ACHN (cell line): ENCODE data around the gene KLK5.
A peak's percentile ranks its signal among the peaks of the same experiment; 100 is the strongest.

Source experiments
- DNase-seq: peaks from one replicate; pipeline ENCODE4 v3.0.0-alpha.2; 2015
- in situ Hi-C: cut with HindIII; loops from 2 replicates; pipeline ENCODE4 v1.10.0; 2017; ENCODE audit warnings: low sequenced_read_pairs, low pct_ligation_motif_present, low pct_unique_long_range_greater_than_20kb

The KLK5 gene

GRCh38 chr19:50931023-50931422 is 21.8 kb downstream of the KLK5 start:
- DNase-seq = no peak
- in situ Hi-C loops = no loop called here

DNA sequence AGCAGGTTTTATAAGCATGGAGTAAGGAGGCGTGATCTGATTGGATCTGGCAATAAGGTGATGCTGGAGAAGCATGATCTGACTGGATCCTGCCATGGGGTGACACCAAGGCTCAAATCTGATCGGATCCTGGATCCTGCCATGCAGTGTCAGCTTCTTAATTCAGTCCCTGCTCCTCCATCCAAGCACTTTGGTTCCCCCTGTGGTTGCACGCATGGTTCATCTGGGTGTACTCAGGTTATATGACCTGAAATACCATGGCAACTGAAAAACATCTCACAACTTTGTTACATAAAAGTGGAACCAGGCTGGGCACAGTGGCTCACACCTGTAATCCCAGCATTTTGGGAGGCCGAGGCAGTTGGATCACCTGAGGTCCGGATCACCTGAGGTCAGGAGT is 24.0 kb downstream of the KLK5 start:
- DNase-seq = no peak
- in situ Hi-C loops = no loop called here

GRCh38 chr19:50926144-50926543 is 26.7 kb downstream of the KLK5 start:
- in situ Hi-C loops = no loop called here
- no peak for DNase-seq

- in situ Hi-C loops = no loop called here
- DNase-seq = no peak
These were observed 27.1 kb downstream of the KLK5 start for GRCh38 chr19:50925734-50926133.

DNA sequence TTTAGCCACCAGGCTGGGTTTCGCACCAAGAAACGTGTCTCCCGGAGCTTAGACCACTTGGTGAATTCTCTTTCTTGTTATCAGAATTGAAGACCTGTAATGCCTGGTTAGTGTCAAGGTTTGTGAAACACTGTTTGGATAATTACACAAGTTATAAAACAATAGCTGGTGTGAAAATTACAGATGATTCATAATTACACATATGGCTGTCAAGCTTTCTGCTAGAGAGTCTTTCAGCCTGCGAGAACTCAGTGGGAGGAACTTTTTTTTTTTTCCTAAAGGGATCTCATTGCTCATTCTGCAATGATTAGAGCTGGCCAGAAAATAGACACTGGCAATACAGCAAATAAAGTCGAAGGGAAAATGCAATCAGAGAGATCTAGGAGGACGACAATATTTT is 28.3 kb downstream of the KLK5 start:
- in situ Hi-C loops = no loop called here
- DNase-seq = no peak

GRCh38 chr19:50922317-50922853 is 30.5 kb downstream of the KLK5 start:
- in situ Hi-C loops = no loop called here
- peak; percentile 78 for DNase-seq

- in situ Hi-C loops = no loop called here
- no peak for DNase-seq
These were observed 31.2 kb downstream of the KLK5 start for GRCh38 chr19:50921426-50922316.

DNA sequence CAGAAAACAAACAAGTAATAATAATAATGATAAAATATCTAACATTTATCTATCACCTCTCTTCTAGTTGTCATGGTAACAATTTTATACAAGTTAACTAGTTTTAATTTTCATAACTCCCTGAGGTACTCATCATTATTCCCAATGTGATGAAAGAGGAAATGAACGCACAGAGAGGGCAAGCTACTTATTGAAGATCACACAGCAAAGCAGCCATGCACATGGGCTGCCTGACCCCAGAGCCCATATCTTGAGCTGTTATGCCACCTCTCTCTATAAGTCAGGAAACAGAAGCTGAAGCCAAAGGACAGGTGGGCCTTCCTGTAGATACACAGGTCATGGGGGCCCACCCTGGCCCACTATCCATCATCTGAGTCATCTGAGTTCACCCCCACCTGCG is 36.8 kb downstream of the KLK5 start:
- DNase-seq = no peak
- in situ Hi-C loops = no loop called here

- DNase-seq = no peak
- in situ Hi-C loops = no loop called here
These were observed 39.8 kb downstream of the KLK5 start for GRCh38 chr19:50912727-50913716.

DNA sequence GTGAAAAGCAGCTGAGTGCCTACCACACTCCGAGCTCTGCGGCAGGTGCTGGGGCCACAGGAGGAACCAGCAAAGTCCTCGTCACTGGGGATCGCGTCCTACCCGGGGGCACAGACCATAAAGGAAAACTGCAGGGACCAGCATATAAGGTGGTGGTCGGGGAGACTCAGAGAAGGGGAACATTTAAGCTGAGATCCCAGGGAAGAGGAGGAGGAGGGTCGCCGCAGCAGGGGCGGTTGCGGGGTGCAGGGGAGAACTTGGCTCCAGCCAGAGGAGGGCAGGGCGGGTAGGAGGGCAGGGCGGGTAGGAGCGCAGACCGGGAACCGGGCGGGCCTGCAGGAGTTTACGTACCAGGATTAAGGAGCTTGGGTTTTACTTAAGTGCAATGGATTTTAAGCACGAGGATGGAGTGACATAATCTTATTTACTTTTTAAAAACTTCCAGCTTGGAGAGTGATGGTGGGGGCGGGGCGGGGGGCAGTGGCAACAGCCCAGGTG is 40.7 kb downstream of the KLK5 start:
- in situ Hi-C loops = no loop called here
- DNase-seq = no peak

DNA sequence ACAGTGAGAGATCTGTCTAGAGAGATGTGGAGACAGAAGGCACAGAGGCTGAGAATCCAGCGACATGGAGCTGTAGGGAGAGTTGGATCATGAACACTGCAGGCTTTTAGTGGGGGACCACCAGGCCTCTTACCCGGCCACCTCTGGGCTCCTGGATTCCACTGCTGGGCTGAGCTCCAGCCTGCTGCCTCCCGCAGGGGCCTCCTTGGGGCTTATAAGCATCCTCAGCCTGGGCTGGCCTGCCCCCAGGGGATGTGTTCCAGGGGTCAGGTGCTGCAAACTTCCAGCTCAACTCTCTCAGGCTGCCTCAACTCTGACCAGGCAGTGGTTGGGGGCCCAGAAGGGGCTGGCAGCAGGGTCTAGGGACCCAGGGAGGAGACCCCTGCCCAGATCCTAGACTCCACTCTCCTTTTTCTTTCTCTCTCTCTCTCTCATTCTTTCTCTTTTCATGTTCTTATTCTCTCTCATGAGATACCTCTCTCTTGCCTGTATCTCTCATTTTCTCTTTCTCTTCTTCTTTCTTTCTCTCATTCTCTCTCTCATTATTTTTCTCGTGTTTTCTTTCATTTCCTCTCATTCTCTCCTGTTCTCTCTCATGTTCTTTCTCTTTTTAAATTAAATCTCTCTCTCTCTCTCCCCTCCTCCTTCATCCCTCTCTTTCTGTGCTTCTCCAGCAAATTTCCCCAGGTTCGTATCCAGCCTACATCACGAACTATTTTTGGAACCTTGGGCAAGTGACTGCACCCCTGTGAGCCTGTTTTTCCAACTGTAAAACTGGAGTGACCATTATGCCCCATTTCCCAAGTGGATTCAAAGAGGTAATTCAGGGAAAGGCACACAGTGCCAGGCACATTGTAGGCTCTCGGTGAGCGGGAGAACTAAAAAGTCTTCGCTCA is 41.4 kb downstream of the KLK5 start, which contains the start of gene KLK4:
TSS of gene KLK4 (minus strand) at position 190 of the 896 bp plus-strand sequence. CDS start 657 bp downstream, outside the sequence.
- in situ Hi-C loops = no loop called here
- no peak for DNase-seq

DNA sequence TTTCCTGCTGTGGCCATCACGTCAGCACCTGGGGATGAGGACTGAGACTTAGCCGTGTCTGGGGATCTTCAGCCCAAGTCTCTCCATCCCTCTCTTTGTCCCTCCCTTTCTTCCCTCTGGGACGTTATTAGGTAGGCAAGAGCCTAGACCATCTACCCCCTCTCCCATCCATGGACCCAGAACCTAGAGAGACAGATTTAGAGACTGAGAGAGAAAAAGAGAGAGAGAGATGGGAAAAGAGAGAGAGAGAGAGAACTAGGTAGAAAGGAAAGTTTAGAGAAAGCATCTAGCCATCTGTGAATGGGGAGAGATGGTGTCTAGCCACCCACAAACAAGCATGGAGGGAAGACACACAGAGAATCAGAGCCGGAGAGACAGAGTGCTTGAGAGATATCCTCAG is 42.1 kb downstream of the KLK5 start:
- in situ Hi-C loops = no loop called here
- no peak for DNase-seq

GRCh38 chr19:50909240-50910070 is 43.4 kb downstream of the KLK5 start:
- DNase-seq = peak; percentile 41
- in situ Hi-C loops = no loop called here

- in situ Hi-C loops = no loop called here
- DNase-seq = no peak
These were observed 44.5 kb downstream of the KLK5 start for GRCh38 chr19:50908336-50908735.

DNA sequence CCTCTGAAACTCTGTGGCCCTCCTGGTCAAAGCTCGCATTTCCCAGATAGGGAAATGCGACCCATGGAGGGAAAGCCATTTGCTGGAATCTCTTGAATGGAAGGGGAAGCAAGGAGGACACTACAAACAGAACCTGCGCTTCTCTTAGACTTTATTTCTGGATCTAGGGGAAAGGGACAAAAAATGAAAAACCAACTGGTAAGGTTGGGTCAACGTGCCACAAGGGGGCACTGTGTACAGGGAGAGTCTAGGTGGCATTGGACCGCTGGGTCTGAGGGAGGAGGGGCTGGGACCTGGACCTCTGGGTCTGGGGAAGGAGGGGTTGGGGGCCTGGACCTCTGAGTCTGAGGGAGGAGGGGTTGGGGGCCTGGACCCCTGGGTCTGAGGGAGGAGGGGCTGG is 46.6 kb downstream of the KLK5 start:
- in situ Hi-C loops = no loop called here
- peak; percentile 40 for DNase-seq

- in situ Hi-C loops = no loop called here
- no peak for DNase-seq
These were observed 50.2 kb downstream of the KLK5 start for GRCh38 chr19:50902640-50903039.

DNA sequence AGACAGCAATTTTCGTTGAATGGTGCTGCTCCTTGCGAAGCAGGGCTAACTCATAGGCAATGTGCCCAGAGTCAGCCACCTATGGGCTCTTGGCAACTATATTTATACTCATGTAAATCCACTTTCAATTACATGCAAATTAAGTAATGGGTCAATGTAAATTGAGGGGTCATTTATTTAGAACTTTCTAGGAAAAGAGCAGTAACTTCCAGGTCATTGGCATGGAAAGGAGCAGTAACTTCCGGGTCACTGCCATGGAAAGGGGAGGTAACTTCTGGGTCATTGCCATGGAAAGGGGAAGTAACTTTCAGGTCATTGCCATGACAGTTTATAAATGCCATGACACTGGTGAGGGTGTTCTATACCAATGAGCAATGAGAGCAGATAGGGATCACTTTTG is 53.3 kb downstream of the KLK5 start:
- in situ Hi-C loops = no loop called here

More for the DNA sequence above, 53.3 kb downstream of the KLK5 start:
- no peak for DNase-seq
